Osteoblast (primary cell): ENCODE measurements around the gene SKIL. TPM values are rescaled to one million over a fixed set of nuclear protein-coding genes. Genes with fewer than 3 reads are reported as not detected.

ENCODE experiments used
- DNase-seq: peaks from one replicate; pipeline ENCODE4 v3.0.0; 2011; ENCODE audit warnings: low spot score, mixed read lengths; ENCODE audit not compliant: insufficient read length; ENCODE audit errors: missing footprints
- H2AFZ ChIP-seq: 2 replicates; pipeline ENCODE4 v1.6.0; 2011; ENCODE audit warnings: mild to moderate bottlenecking, low read length
- H3K27ac ChIP-seq: 2 replicates; pipeline ENCODE4 v1.5.1; 2011; ENCODE audit warnings: mild to moderate bottlenecking, low read depth, low read length, moderate library complexity
- H3K27me3 ChIP-seq: 2 replicates; pipeline ENCODE4 v1.6.0; 2012; ENCODE audit warnings: mild to moderate bottlenecking, control low read depth, inconsistent platforms, low read length, moderate library complexity; ENCODE audit not compliant: insufficient read depth
- H3K36me3 ChIP-seq: 2 replicates; pipeline ENCODE4 v1.5.1; 2011; ENCODE audit warnings: mild to moderate bottlenecking, low read length, control low read depth, moderate library complexity; ENCODE audit not compliant: insufficient read depth
- H3K4me1 ChIP-seq: 2 replicates; pipeline ENCODE4 v1.5.1; 2011; ENCODE audit warnings: mild to moderate bottlenecking, low read length, control low read depth, moderate library complexity; ENCODE audit not compliant: insufficient read depth
- H3K4me2 ChIP-seq: 2 replicates; pipeline ENCODE4 v1.6.0; 2011; ENCODE audit warnings: mild to moderate bottlenecking, low read length; ENCODE audit not compliant: insufficient read depth
- H3K4me3 ChIP-seq: fragments of 200-600 bp; sonication (generic); 3 replicates; pipeline ENCODE4 v1.5.1; 2012; ENCODE audit warnings: mild to moderate bottlenecking, low read length, inconsistent platforms; ENCODE audit not compliant: insufficient read depth
- H3K79me2 ChIP-seq: 2 replicates; pipeline ENCODE4 v1.6.0; 2012; ENCODE audit warnings: mild to moderate bottlenecking, low read length, control low read depth, inconsistent platforms; ENCODE audit not compliant: insufficient read depth
- H3K9me3 ChIP-seq: 2 replicates; pipeline ENCODE4 v1.5.1; 2011; ENCODE audit warnings: low read depth, low read length, control low read depth
- H4K20me1 ChIP-seq: 2 replicates; pipeline ENCODE4 v1.6.0; 2012; ENCODE audit warnings: mild to moderate bottlenecking, low read length, control low read depth; ENCODE audit not compliant: insufficient read depth
- CTCF ChIP-seq: IDR thresholded peaks from 2 replicates; pipeline ENCODE4 v1.5.1; 2011; ENCODE audit warnings: mild to moderate bottlenecking, low read depth, low read length, moderate library complexity; ENCODE audit errors: extremely low read depth
- total RNA-seq: library from RNA; depleted of rRNA; stranded (reverse); fragments of >200 nt; gene quantifications from 2 replicates; pipeline ENCODE4 v1.2.3, GENCODE V29; 2012

SKIL gene
- total RNA-seq, 1 donor, result 69.8 TPM

GRCh38 chr3:170361711-170362110 lies 4.2 kb downstream of the SKIL start:
- H3K4me1 ChIP-seq, result peaks cover 36% of the 10 kb centered on the region
- DNase-seq, result no peak
- H3K36me3 ChIP-seq, result peaks cover 52% of the 10 kb centered on the region
- H3K9me3 ChIP-seq, result no peaks in the 10 kb centered on the region
- no peak for TF ChIP-seq CTCF
- H3K27me3 ChIP-seq, result no peaks in the 10 kb centered on the region
- H3K4me2 ChIP-seq, result peak overlapping the region; percentile 62
- peaks cover 35% of the 10 kb centered on the region for H4K20me1 ChIP-seq
- no peak overlapping the region for H2AFZ ChIP-seq
- peak overlapping the region; percentile 41 for H3K27ac ChIP-seq
- peak overlapping the region; percentile 34 for H3K4me3 ChIP-seq
- H3K79me2 ChIP-seq, result peaks cover 87% of the 10 kb centered on the region

GRCh38 chr3:170363471-170363994 lies 6.0 kb downstream of the SKIL start:
- no peak overlapping the region for H3K27ac ChIP-seq
- no peak for TF ChIP-seq CTCF
- peaks cover 34% of the 10 kb centered on the region for H4K20me1 ChIP-seq

GRCh38 chr3:170364965-170365364 lies 7.5 kb downstream of the SKIL start:
- H3K4me1 ChIP-seq, result peaks cover 29% of the 10 kb centered on the region

More at GRCh38 chr3:170363471-170363994, 6.0 kb downstream of the SKIL start:
- Histone ChIP-seq H2AFZ (no peak overlapping the region), H3K4me3 (no peak overlapping the region), H3K79me2 (peaks cover 97% of the 10 kb centered on the region), H3K36me3 (peaks cover 54% of the 10 kb centered on the region), H3K4me1 (peaks cover 36% of the 10 kb centered on the region), H3K9me3 (no peaks in the 10 kb centered on the region), H3K4me2 (peak overlapping the region; percentile 62), H3K27me3 (no peaks in the 10 kb centered on the region)
- DNase-seq, result no peak

GRCh38 chr3:170367797-170368196 lies 10.3 kb downstream of the SKIL start:
- Histone ChIP-seq H3K27me3 (no peaks in the 10 kb centered on the region), H3K9me3 (no peaks in the 10 kb centered on the region), H3K36me3 (peaks cover 46% of the 10 kb centered on the region), H3K4me2 (no peak overlapping the region), H3K4me1 (peaks cover 11% of the 10 kb centered on the region), H2AFZ (no peak overlapping the region), H3K27ac (no peak overlapping the region), H3K79me2 (peaks cover 92% of the 10 kb centered on the region), H3K4me3 (no peak overlapping the region), H4K20me1 (peaks cover 47% of the 10 kb centered on the region)
- TF ChIP-seq CTCF, result no peak
- DNase-seq, result no peak

More at GRCh38 chr3:170364965-170365364, 7.5 kb downstream of the SKIL start:
- Histone ChIP-seq H3K27ac (no peak overlapping the region), H3K36me3 (peaks cover 58% of the 10 kb centered on the region), H2AFZ (no peak overlapping the region), H4K20me1 (peaks cover 33% of the 10 kb centered on the region), H3K9me3 (no peaks in the 10 kb centered on the region), H3K4me2 (peak overlapping the region; percentile 44), H3K27me3 (no peaks in the 10 kb centered on the region), H3K79me2 (peaks cover 95% of the 10 kb centered on the region), H3K4me3 (no peak overlapping the region)
- no peak for TF ChIP-seq CTCF
- DNase-seq, result no peak
